Tongue (tissue), 2 donors: ENCODE measurements around the gene C6orf120. TPM values are rescaled to one million over a fixed set of nuclear protein-coding genes. Genes with fewer than 3 reads are reported as not detected.

ENCODE experiments used
- DNase-seq: peaks from one replicate; pipeline ENCODE4 v3.0.0-alpha.2; 2015
- total RNA-seq: library from RNA; depleted of rRNA; stranded (reverse); fragments of >200 nt; gene quantifications from one replicate; pipeline ENCODE4 v1.2.3, GENCODE V29; 2014

The C6orf120 gene
- total RNA-seq = 32.8 TPM

DNA sequence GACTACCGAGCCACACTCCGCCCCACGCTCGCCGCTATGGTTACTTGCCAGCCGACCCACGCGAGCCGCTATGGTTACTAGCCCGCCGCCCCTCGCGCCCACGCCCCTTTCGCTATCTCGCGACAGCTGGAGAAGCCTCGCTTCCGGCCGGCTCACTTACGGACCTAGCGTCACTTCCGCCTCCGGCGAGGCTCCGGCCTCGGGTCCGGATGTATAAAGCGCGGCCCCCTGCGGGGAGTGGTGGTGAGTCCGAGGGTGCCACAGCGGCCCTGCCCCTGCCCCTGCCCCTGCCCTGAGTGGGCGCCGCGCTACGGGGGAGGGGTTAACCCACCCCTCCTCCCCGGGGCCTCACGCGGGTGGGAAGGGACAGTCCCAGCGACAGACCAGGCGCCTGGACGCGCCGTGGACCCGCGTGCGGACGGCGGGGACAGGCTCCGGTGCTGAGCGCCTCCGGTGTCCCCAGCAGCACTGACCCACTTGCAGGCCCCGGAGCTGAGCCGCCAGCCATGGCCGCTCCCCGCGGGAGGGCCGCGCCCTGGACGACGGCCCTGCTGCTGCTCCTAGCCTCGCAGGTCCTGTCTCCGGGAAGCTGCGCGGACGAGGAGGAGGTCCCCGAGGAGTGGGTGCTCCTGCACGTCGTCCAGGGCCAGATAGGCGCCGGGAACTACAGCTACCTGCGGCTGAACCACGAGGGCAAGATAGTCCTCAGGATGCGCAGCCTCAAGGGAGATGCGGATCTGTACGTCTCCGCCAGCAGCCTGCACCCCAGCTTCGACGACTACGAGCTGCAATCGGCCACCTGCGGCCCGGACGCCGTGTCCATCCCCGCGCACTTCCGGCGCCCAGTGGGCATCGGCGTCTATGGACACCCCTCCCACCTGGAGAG lies at the start of gene C6orf120, which contains the start of gene WDR27:
C6orf120 (plus strand) TSS at position 173 of the 886 bp plus-strand sequence; CDS start at position 507, 334 bp downstream.
WDR27 (minus strand) TSS at position 76 of the 886 bp plus-strand sequence. CDS start 13,024 bp downstream, outside the sequence.
- peak; percentile 98 for DNase-seq

DNA sequence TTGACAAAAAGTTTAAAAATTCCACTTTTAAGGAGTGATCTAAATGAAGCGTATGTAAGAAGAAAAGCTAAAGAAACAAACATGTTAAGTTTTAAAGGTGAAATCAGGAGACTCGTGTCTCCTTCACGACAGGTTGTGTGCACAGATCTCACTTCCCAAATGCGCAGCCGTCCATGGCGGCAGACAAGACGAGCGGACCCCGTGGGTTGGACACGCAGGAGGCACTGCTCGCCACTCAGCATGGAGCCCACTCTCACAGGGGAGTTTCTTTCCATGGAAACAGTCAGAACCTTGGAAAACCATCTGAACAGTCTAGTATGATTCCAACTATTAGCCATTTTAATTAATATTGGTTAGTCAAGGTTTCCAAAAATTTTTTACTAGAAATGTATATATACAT lies 49.0 kb upstream of the C6orf120 start:
- no peak for DNase-seq

DNA sequence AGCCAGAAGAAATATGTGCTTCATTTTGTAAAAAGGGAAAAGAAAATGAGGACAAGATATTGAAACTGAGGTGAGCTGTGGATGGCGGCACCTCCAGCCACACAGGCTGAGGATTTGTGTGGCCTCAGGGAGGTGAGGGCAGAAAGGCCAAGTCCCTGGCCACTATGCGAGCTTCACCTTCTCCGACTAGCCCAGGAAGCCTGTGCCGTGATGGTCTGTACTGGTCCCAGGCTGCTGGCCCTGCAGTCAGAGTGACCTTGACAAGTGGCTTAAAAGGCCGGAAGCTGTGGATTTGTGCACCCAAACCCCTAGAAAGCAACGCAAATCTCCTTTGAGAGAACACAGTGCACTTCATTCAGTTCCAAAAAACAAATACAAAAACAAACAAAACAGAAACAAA lies 48.2 kb upstream of the C6orf120 start:
- no peak for DNase-seq

DNA sequence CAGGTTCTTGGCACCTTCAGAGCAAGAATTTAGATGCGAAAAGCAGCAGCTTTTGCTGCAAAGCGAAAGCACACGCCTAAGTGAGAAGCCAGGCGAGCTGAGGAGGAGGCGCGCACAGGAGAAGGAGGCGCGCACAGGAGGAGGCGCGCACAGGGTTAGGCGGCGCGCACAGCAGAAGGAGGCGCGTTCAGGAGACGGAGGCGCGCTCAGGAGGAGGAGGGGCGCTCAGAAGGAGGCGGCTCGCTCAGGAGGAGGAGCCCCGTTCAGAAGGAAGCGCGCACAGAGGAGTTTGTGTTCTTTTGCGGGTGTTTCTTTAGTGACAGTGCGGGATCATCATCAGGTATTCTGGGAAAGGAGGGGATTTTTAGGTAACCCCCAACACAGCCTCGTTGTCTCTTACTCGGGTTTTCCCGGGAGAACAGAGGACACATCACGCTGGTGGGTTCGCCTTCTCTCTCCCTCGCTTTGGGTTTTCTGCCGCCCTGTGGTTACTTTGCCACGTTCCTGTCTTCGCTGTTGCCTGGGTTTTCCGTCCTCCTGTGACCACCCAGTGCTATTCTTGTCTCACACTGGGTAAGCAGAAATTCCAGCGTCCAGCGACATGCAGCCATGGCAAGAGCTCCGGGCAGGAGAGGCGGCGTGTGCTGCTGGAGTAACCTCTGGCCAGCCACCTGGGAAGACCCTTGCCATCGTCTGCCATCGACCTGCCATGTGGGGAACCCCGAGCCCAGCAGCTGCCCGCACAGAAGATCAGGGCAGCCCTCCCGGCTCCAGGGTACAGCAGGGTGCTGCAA lies 47.1 kb upstream of the C6orf120 start:
- peak; percentile 87 for DNase-seq

DNA sequence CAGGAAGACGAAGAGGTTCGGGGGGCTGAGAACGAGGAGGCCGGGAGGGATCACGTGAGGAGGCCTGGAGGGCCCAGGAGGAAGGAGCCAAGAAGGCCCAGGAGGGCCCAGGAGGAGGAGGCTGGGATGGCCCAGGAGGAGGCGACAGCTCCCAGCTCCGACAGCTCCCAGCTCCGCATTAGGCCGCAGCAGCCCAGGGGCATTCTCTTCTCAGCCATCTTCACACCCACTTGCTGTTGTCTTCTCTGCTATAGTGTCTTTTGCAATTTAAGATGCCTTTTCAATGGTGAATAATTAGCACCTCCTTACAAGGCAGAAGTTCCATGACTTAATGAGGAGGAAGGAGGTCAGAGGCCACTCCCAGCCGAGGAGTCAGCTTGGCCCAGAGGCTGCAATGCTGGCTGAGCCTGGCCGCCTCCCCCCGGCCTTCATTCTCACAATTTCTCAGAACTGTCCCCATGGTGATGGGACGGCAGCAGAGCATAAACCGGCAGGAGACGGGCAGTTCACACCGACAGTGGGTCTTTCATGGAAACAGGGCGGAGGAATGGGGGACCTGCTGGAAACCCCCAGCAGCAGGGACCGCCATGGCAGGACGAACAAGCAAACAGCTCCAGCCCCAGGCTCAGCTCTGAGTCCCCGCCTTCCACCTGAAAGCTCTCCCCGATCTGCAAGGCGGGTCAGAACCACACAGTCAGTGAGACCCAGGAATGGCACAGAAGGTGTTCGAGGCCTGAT lies 45.2 kb upstream of the C6orf120 start:
- DNase-seq = no peak

DNA sequence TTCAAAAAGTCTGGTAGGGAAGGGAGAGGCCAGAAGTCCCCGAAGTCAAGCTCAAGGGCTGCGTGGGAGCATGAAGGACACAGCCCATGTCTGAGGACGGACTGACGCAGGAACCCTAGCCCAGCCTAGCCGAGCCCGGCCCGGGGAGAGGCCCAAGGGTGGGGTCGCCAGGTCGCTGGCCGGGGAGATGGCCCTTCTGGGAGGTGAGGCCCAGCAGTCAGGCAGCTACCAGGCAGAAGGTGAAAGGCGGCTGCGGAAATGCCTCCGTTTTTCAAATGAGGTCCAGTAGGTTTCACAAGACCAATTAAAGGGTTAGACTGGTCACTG lies 44.7 kb upstream of the C6orf120 start:
- no peak for DNase-seq

DNA sequence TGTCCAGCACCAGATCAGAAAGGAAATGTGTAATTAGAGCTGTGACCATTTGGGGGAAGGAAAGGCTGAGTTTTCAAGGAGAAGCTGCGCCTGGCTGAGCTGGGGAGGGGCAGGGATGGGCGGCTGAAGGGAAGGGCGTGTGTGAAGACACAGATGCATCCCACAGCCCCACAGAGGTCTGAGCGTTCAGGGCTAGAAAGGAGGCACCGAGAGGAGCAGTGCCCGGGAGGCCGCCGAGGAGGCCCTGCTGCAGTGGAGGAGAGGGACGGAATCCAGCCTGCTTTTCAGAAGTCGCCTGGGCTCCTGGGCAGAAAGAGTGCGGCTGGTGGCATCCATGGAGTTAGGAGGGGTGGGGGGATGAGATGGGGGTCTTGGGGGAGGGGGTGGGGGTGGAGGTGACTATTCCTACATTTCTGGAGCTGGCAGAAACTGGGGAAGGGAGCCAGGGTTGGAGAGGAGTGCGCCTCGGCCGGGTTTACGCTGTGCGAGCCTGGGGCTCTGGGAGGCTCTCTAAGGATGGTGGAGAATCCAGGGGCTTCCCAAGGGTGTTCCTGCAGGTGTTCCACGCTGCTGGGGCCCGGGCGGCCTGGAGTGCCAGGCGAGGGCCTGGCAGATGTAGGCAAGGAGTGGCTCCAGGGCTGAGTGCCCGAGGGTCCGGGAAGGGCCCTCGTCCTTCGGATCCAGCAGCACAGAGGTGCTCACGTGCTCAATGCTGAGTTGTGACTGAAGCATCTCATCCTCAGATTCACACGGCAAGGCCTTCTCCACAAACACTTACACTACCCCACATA lies 41.9 kb upstream of the C6orf120 start:
- no peak for DNase-seq

DNA sequence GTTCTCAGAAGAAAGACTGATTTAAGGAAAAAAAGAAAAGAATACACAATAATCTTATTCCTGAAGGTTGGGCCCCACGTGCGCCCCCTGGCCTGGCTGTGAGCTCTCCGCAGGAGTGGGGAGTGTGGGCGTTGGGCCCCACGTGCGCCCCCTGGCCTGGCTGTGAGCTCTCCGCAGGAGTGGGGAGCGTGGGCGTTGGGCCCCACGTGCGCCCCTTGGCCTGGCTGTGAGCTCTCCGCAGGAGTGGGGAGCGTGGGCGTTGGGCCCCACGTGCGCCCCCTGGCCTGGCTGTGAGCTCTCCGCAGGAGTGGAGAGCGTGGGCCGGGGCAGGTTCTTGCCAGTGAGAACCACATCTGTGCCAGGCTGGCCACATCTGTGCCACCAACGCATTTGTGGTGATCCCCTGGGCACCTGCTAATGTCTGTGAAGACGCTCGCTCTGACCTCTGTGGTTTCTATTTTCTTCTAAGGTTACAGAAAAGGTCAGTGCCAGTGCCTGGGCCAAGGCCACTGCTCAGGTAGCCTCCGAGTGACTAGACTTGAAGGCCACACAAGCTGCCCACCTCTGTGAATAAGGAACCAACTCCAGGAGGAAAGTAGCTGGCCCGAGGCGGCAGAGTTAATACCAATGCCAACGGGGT lies 41.1 kb upstream of the C6orf120 start:
- DNase-seq = no peak

DNA sequence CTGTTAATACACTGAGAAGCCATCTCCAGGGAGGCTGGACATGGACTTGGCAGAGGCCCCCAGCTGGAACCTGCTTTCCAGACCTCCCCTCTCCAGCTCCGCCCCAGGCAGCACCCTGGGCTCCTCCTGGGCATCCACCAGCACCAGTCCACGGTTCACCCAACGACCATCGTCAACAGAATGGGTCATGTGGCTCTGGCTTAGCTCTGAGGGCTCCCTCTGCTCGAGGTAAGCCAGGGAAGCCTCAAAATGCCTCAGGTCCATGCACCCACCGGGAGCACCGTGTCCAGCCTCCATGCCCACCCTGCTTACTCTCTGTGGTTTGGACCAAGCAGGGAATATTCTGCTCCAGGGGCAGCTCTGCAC lies 40.6 kb upstream of the C6orf120 start:
- no peak for DNase-seq

DNA sequence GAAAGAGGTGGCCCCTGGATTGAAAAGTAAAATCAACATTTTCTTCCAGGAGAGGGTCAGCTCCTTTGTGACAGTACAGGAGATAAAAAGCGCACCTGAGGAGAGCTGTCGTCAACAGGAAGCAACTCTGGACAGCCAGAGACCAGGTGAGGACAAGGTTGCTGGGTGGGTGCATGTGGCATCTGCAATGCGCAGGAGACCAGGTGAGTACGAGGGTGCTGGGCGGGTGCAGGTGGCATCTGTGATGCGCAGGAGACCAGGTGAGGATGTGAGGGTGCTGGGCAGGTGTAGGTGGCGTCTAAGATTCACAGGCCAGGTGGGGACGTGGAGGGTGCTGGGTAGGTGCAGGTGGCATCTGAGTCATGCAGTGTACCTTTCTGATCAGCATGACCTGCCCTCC lies 38.5 kb upstream of the C6orf120 start:
- no peak for DNase-seq

DNA sequence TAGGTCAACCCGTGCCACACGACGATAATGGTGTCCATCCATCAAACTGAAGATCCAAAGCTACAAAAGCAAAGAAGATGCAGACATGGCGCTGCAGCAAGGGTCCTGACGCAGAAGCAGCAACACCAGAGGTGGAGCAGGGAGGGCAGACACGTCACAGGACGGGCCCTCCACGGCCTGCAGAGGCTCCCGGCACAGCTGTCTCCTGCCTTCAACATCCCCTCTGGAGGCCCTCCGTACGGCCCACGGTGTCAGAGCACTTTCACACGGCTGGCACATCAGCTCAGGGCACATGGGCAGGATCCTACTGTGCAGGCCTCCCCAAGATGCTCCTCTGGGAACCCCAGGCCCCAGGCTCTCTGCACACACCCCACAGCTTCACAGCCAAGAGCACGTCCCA lies 37.7 kb upstream of the C6orf120 start:
- no peak for DNase-seq

DNA sequence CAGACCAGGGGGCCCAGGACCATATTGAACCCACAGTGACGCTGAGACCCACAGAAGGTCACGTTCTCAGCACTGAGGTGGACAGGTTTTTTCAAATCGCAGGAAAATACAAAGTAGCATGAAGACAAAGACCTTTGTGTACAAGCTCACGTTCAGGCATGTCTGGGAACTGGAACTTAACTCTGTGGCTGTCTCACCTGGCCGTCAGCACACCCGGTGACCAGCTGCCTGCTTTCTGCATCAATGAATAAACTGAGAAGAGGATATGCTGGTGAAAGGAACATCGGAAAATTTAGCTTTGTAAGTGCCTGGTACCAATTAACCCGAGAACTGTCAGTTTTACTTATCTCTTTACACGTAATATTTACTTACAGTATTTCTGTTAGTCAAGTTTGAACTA lies 36.6 kb upstream of the C6orf120 start:
- DNase-seq = no peak

DNA sequence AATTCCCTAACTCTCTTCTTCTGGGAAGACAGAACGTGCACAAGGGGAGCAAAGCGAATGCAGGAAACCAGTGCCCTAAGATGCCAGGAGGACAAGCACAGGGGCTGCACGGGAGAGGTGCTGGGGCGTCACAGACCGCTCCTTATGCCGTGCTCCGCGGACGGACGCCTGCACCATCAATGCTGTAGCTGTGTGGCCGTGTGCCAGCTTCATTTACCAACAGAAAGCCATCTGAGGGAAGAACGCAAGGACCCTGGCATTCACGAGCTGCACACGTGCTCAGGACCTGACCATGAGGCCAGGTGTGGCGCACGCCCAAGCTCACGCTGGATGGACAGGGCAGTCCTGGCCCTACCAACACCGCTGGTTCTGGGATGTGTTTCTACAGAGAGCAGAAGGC lies 35.5 kb upstream of the C6orf120 start:
- DNase-seq = no peak

DNA sequence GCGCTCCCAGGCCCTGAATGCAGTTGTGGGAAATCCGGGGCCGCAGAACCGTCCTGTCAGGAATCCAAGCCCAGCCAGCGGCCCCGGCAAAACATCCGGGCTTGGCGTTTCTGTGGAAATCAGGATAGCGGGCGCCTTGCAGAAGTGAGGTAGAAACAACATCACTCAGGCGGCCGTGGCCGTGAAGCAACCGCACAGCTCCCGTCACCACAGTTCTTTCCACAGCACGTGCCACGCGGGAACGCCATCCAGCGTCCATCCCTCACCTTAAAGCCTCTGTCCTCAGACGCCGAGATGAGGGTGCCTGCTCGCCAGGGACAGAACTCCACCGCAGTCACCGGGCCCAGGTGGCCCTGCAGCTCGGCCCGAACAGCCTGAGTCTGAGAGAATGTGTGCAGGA lies 34.2 kb upstream of the C6orf120 start:
- no peak for DNase-seq

DNA sequence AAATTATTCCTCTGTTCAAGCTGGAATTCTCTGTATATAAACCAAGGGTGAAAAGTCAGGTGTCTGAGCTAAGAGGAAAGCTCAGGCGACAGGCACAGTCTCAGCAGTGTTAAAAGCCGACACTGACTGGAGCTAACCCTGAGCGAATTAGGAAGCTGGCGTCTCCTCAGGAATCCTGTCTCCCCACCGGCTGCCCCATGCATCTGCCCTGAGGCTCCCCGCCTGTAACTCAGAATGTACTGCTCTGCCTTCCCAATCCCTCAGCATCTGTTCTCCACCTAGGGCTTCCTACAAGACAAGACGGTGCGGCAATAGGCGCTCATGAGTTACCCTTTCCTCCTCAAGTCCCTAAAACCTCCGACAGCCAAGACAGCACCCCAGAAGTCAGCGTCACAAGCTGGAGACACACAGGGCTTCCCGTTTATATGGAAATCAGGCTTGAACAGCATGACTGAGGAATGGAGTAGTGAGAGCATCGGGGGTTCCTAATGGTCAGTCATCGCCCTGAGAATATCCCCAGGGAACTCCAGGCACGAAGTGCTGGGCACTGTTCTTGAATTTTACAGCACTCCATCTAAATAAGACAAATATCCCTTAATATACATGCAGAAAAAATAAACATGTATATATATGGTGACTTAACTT lies 33.6 kb upstream of the C6orf120 start:
- no peak for DNase-seq

DNA sequence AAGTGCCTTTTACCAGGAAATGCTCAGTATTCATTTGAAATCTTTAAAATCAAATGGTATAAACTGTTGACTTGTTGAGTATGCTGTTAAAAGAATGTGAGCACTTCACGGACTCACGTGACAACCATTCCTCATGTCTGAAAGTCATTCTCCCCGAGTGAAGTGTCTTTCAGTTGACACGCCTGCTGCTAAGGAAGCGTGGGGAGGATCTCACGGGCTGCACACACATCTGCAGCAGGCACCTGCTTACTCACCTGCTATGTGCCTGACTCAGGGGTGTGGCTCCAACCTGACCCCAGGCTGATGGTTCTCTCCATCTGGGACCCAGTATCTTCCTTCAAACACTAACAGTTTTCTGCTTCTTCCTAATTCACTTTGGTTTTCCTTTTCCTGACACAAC lies 32.8 kb upstream of the C6orf120 start:
- no peak for DNase-seq

DNA sequence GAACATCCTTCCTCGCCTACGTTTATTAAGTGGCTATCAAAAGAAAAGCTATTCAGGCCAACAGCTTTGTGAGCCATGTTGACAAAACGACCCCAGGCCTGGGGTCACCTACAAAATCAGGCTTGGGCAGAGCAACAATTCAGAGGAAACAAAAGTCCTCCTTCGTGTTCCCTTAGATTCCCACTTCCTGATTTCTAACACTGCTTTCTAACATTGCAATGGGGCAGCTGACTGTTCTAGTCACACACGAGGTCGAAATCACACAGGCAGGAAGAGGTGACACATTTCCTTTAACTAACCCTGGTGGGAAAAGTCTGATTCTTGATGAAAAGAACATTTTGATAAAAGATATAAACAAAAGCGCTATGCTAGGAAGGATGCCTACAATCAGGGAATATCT lies 32.0 kb upstream of the C6orf120 start:
- no peak for DNase-seq

DNA sequence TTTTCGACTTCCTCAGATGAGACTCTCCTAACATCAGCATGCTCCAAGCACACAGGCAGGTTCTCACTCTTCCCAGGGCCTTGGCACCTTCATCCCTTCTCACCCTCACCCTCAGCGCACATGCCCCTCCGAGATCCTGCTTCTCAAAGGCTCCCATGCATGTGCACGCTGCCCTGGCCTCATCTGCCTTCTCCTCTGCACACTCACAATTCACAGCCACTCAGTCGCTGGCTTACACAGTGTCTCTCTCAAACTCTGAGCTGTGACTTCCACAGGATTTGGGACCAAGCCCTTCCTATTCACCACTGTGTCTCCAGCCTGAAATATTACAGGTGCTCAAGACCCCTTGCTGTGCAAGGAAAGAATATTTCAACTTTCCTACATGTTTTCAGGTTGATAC lies 30.4 kb upstream of the C6orf120 start:
- no peak for DNase-seq

DNA sequence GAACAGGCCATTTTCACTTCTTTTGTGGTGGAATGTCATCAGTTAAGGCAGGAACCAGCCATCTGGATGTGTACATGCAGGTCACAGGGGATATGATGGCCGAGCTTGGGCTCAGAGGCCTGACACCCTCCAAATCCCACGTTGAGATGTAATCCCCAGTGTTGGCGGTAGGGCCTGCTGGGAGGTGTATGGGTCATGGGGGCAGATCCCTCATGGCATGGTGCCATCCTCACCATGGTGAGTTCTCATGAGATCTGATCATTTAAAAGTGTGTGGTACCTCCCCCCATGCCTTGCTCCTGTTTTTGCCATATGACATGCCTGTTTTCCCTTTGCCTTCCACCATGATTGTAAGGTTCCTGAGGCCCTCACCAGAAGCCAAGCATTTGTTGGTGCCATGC lies 26.9 kb upstream of the C6orf120 start:
- no peak for DNase-seq

DNA sequence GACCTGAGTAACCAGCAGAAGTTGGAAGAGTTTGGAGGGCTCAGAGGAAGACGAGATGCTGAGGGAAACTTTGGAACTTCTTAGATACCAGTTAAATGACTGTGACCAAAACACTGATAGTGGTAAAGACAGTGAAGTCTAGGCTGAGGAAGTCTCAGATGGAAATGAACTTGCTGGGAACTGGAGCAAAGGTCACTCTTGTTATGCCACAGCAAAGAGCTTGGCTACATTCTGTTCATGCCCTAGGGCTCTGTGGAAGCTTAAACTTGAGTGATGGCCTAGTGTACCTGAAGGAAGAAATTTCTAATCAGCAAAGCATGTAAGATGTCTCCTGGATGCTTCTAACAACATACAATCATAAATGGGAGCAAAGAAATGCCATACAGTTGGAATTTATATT lies 24.8 kb upstream of the C6orf120 start:
- DNase-seq = no peak

DNA sequence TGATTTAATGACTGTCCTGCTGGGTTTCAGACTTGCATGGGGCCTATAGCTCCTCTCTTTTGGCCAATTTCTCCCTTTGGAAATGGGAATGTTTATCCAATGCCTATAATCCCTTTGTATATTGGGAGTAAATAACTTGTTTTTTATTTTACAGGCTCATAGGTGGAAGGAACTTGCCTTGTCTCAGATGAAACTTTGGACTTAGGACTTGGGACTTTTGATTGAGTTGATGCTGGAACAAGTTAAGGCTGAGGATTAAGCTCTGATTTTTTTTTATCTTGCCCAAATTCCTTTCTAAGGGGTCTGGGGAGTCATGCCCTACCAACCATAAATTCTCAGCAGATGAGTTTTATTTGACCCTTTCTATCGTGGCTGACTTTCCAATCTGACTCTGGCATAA lies 23.6 kb upstream of the C6orf120 start:
- no peak for DNase-seq
